ENCODE measurements around the gene LMF1. TPM values are rescaled to one million over a fixed set of nuclear protein-coding genes. Genes with fewer than 3 reads are reported as not detected.
A peak's percentile ranks its signal among the peaks of the same experiment; 100 is the strongest.

LMF1 gene
- total and polyA plus RNA-seq, 9 of the 15 experiments (the other 6 are each of a cell fraction or from before 2014, with no cell fraction given), result 0.11 to 1.6 (median 0.55) TPM; not detected in 1

GRCh38 chr16:986925-987582, 16.3 kb upstream of the LMF1 start:
- in situ Hi-C loops (cut with MboI) (no loop called here), intact Hi-C loops (cut with micrococcal nuclease) (no loop called here)
- whole genome bisulfite sequencing (ENCODE audit: insufficient coverage, low coverage, missing lambda C conversion rate), result 19% methylated on average over 41 of the region's 44 CpGs
- H3K4me3 ChIP-seq, result no peak overlapping the region
- no peak for FAIRE-seq
- peaks cover 0 to 67% of the 10 kb centered on the region in 2 experiments; a peak in 2 of 5 replicates for H3K4me1 ChIP-seq (replicated peaks in 1 of 2; ENCODE audit: control insufficient read depth in 2 of 2, insufficient read depth in 2 of 2, low read length in 2 of 2)
- ATAC-seq, result no peak
- BruUV-seq (replicated peaks), result no TSS peak
- DNase-seq (ENCODE audit: extremely low read depth in 1 of 4, low spot score in 3 of 4), result no peak
- CTCF ChIA-PET (ENCODE audit: low intra/inter-chr PET ratio), result no interaction called here
- H3K9me3 ChIP-seq (replicated peaks; ENCODE audit: control insufficient read depth, insufficient read depth, low read depth, low read length), result no peaks in the 10 kb centered on the region
- POLR2A ChIA-PET, result interaction anchor here (0.6 to 0.8 kb wide), 2 partner anchors 9 to 25 kb away, joined by 3 read pairs; no protein-coding TSS in a partner anchor
- no peak overlapping the region for H3K9ac ChIP-seq (ENCODE audit: insufficient read depth in 1 of 2, low read depth in 2 of 2, low read length in 2 of 2)
- TF ChIP-seq ZNF436 (CRISPR knock-in tag; IDR thresholded peaks at IDR 0.05), result no peak
- no peak for TF ChIP-seq CBX2 (IDR thresholded peaks at IDR 0.05; ENCODE audit: insufficient read depth, low read length, poor library complexity, severe bottlenecking)
- no peak for TF ChIP-seq NCOA6 (IDR thresholded peaks at IDR 0.05)
- TF ChIP-seq NFIC (IDR thresholded peaks at IDR 0.05), result peak; percentile 77
- TF ChIP-seq CHD2 (IDR thresholded peaks at IDR 0.05; ENCODE audit: low read depth, low read length), result no peak
- no peak for TF ChIP-seq SIN3B (IDR thresholded peaks at IDR 0.05; ENCODE audit: low read depth)
- TF ChIP-seq SMC3 (conservative IDR thresholded peaks at IDR 0.05; ENCODE audit: insufficient read depth, low read depth, low read length), result no peak
- no peaks in the 10 kb centered on the region for H3K9me1 ChIP-seq (ENCODE audit: control insufficient read depth, insufficient read depth, low read length)
- H3K27ac ChIP-seq (ENCODE audit: extremely low read depth, low read depth, low read length), result no peak overlapping the region
- H3K36me3 ChIP-seq (ENCODE audit: control insufficient read depth, insufficient read depth, low read length), result no peaks in the 10 kb centered on the region
- H4K20me1 ChIP-seq (replicated peaks; ENCODE audit: control insufficient read depth, insufficient read depth, low read length), result peaks cover 19% of the 10 kb centered on the region; the same call in 1 of the 2 replicates
- no peak overlapping the region for H2AFZ ChIP-seq (ENCODE audit: low read depth, low read length)
- H3K4me2 ChIP-seq (ENCODE audit: insufficient read depth, low read length), result no peak overlapping the region
- peaks cover 23 to 92% of the 10 kb centered on the region in 2 experiments; a peak in 4 of 5 replicates for H3K27me3 ChIP-seq (ENCODE audit: control insufficient read depth in 2 of 2, insufficient read depth in 2 of 2, low read length in 2 of 2)
- no peaks in the 10 kb centered on the region for H3K79me2 ChIP-seq (ENCODE audit: control insufficient read depth, insufficient read depth, low read length)

Measured in K562 (cell line).